ENCODE data around the gene NUCB2. TPM values are rescaled to one million over a fixed set of nuclear protein-coding genes. Genes with fewer than 3 reads are reported as not detected.

NUCB2 gene
- total and polyA plus RNA-seq, 12 donors: 41.8 to 339 (median 85.5) TPM

DNA sequence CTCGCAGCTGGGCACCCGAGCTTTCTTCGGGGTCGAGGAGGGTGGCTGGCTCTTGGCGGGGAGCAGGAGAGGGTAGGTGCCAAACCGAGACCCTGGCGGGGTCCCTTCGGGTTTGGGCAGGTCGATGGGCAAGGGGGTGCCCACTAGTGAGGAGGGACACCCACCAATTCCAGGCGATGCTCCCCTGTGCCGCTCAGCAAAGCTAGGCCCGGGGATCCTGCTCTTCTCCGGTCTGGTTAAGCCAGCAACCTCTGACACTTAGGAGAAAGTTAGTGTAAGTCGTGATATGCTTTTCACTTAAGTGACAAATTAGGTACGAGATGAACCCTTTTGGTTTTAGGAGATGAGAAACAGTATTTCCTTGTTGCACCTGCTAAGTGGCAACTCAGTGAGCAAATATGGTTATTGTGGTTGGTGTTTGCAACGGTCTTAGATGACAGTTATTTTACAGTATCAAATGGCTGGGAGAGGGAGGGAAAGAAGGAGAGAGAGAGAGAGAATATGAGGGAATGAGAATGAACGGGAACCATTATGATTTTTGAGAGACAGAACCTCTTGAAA lies 565 bp downstream of the NUCB2 start:
- Histone ChIP-seq H3K9me3 (replicated peaks in 1 of 3) (no peaks in the 10 kb centered on the region), H3K27ac (peak overlapping the region in 4 of 5 donors; percentile 67 to 95 (median 80)), H3K27me3 (no peaks in the 10 kb centered on the region), H3K36me3 (replicated peaks in 1 of 2) (no peaks in the 10 kb centered on the region), H3K4me1 (replicated peaks in 1 of 2) (peaks cover 0 to 7% of the 10 kb centered on the region in 2 donors), H3K4me3 (peak overlapping the region; percentile 75 to 94 (median 84))
- DNase-seq: peak in 2 of 7 donors; percentile 26 to 35
- TF ChIP-seq CTCF (IDR thresholded peaks at IDR 0.05) (peak in 1 of 6 experiments; percentile 5), POLR2A (IDR thresholded peaks at IDR 0.05) (peak in 1 of 2 donors; percentile 21)
- intact Hi-C loops (cut with DNase I): no loop called here
- 0 to 1% (median 0%) methylated on average over 7 to 17 of the region's 17 CpGs for WGBS, 4 donors

DNA sequence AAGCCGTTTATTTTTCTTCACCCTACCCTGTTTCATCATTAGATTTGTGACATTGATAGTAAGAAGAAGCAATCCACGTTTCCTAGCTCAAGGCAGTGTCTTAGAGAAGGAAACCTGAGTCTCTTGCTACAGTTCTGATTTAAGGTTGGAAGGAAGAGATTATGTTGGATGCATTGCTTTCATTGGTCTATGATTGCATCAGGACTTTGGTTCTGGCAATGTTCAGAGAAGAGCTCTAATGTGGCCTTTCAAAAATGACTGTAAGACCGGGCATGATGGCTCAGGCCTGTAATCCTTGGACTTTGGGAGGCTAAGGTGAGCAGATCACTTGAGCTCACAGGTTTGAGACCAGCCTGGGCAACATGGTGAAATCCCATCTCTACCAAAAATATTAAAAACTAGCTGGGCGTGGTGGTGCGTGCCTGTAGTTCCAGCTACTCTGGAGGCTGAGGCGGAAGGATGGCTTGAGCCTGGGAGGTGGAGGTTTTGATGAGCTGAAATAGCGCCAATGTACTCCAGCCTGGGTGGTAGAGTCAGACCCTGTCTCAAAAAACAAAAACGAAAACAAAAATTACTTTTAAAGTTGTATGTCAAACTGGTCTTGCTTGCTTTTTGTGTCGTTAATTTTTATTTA lies 4.1 kb downstream of the NUCB2 start:
- H3K27ac ChIP-seq: no peak overlapping the region
- no peaks in the 10 kb centered on the region for H3K9me3 ChIP-seq (replicated peaks in 1 of 3)
- peaks cover 0 to 8% of the 10 kb centered on the region in 2 donors for H3K36me3 ChIP-seq (replicated peaks in 1 of 2)
- no peak for DNase-seq
- no peak for TF ChIP-seq CTCF (IDR thresholded peaks at IDR 0.05)
- intact Hi-C loops (cut with DNase I): no loop called here
- H3K27me3 ChIP-seq: no peaks in the 10 kb centered on the region
- peaks cover 0 to 7% of the 10 kb centered on the region in 2 donors for H3K4me1 ChIP-seq (replicated peaks in 1 of 2)
- 92 to 95% (median 93%) methylated on average over 9 of the region's 9 CpGs for WGBS, 4 donors
- no peak overlapping the region for H3K4me3 ChIP-seq

GRCh38 chr11:17286332-17286731 lies 9.8 kb downstream of the NUCB2 start:
- H3K36me3 ChIP-seq (replicated peaks in 1 of 2): peaks cover 0 to 13% of the 10 kb centered on the region in 2 donors
- WGBS, 4 donors: 79 to 96% (median 93%) methylated on average over 1 of the region's 1 CpG
- H3K27ac ChIP-seq: no peak overlapping the region
- intact Hi-C loops (cut with DNase I): no loop called here
- no peak for DNase-seq
- H3K4me1 ChIP-seq (replicated peaks in 1 of 2): no peaks in the 10 kb centered on the region
- no peaks in the 10 kb centered on the region for H3K9me3 ChIP-seq (replicated peaks in 1 of 3)
- no peaks in the 10 kb centered on the region for H3K27me3 ChIP-seq
- no peak overlapping the region for H3K4me3 ChIP-seq
- TF ChIP-seq CTCF (IDR thresholded peaks at IDR 0.05) (no peak), POLR2A (IDR thresholded peaks at IDR 0.05) (no peak)

- H3K36me3 ChIP-seq (replicated peaks in 1 of 2): peaks cover 0 to 13% of the 10 kb centered on the region in 2 donors
Observed at GRCh38 chr11:17287058-17287457, 10.5 kb downstream of the NUCB2 start.

More at GRCh38 chr11:17287058-17287457, 10.5 kb downstream of the NUCB2 start:
- Histone ChIP-seq H3K27ac (no peak overlapping the region), H3K4me1 (replicated peaks in 1 of 2) (no peaks in the 10 kb centered on the region), H3K27me3 (no peaks in the 10 kb centered on the region), H3K4me3 (no peak overlapping the region), H3K9me3 (replicated peaks in 1 of 3) (no peaks in the 10 kb centered on the region)
- TF ChIP-seq POLR2A (IDR thresholded peaks at IDR 0.05): no peak
- TF ChIP-seq CTCF (IDR thresholded peaks at IDR 0.05): no peak
- intact Hi-C loops (cut with DNase I): no loop called here
- 94 to 97% (median 96%) methylated on average over 4 of the region's 4 CpGs for WGBS, 4 donors
- DNase-seq: no peak
